Measurements from ENCODE around the gene SPOP. TPM values are rescaled to one million over a fixed set of nuclear protein-coding genes. Genes with fewer than 3 reads are reported as not detected.

Gene SPOP
- total RNA-seq, 1 experiment from 2014 or later, result 79.9 TPM

GRCh38 chr17:49699966-49700575 is 22.2 kb upstream of the SPOP start:
- Mint-ChIP-seq H3K4me1 (ENCODE audit: low read depth, unreplicated experiment) (peaks cover 6% of the 10 kb centered on the region), H3K4me3 (ENCODE audit: low read depth, unreplicated experiment) (no peak overlapping the region), H3K27me3 (ENCODE audit: unreplicated experiment) (no peaks in the 10 kb centered on the region), H3K27ac (ENCODE audit: unreplicated experiment) (no peak overlapping the region), H3K36me3 (ENCODE audit: insufficient read depth, unreplicated experiment) (peaks cover 55% of the 10 kb centered on the region), H3K9me3 (ENCODE audit: low read depth, unreplicated experiment) (no peaks in the 10 kb centered on the region)
- no peak for DNase-seq
- BruUV-seq (replicated peaks), result no TSS peak
- intact Hi-C loops (cut with micrococcal nuclease; ENCODE audit: unreplicated experiment), result loop anchor here (10.0 kb wide), 1 partner anchor 265 kb away; no protein-coding TSS in a partner anchor
- CTCF ChIA-PET, result interaction anchor here (0.6 to 1.2 kb wide), 5 partner anchors 9 to 143 kb away, joined by 3 to 4 read pairs (median 4); partner anchors contain the start of gene SPOP
- no peak for TF ChIP-seq CTCF (IDR thresholded peaks at IDR 0.05; ENCODE audit: unreplicated experiment)

- CTCF ChIA-PET, result interaction anchor here (0.8 to 3.7 kb wide), 4 partner anchors 127 to 141 kb away, joined by 3 to 26 read pairs (median 4); no protein-coding TSS in a partner anchor
- peaks cover 9% of the 10 kb centered on the region for H3K4me1 Mint-ChIP-seq (ENCODE audit: low read depth, unreplicated experiment)
- no peak for TF ChIP-seq CTCF (IDR thresholded peaks at IDR 0.05; ENCODE audit: unreplicated experiment)
Observed at GRCh38 chr17:49698005-49698404, 20.1 kb upstream of the SPOP start.

GRCh38 chr17:49696233-49696761 is 18.4 kb upstream of the SPOP start:
- no TSS peak for BruUV-seq (replicated peaks)
- H3K27ac Mint-ChIP-seq (ENCODE audit: unreplicated experiment), result no peak overlapping the region
- CTCF ChIA-PET, result interaction anchor here (1.6 to 3.7 kb wide), 3 partner anchors 11 to 129 kb away, joined by 6 to 26 read pairs (median 12); partner anchors contain the start of gene SLC35B1
- H3K36me3 Mint-ChIP-seq (ENCODE audit: insufficient read depth, unreplicated experiment), result peaks cover 26% of the 10 kb centered on the region
- H3K27me3 Mint-ChIP-seq (ENCODE audit: unreplicated experiment), result peaks cover 20% of the 10 kb centered on the region
- H3K9me3 Mint-ChIP-seq (ENCODE audit: low read depth, unreplicated experiment), result no peaks in the 10 kb centered on the region
- no peak for TF ChIP-seq CTCF (IDR thresholded peaks at IDR 0.05; ENCODE audit: unreplicated experiment)
- intact Hi-C loops (cut with micrococcal nuclease; ENCODE audit: unreplicated experiment), result loop anchor here (10.0 kb wide), 1 partner anchor 261 kb away; no protein-coding TSS in a partner anchor
- peaks cover 16% of the 10 kb centered on the region for H3K4me1 Mint-ChIP-seq (ENCODE audit: low read depth, unreplicated experiment)
- H3K4me3 Mint-ChIP-seq (ENCODE audit: low read depth, unreplicated experiment), result no peak overlapping the region
- DNase-seq, result no peak

More at GRCh38 chr17:49698005-49698404, 20.1 kb upstream of the SPOP start:
- intact Hi-C loops (cut with micrococcal nuclease; ENCODE audit: unreplicated experiment), result loop anchor here (10.0 kb wide), 1 partner anchor 263 kb away; no protein-coding TSS in a partner anchor
- DNase-seq, result no peak
- Mint-ChIP-seq H3K27ac (ENCODE audit: unreplicated experiment) (no peak overlapping the region), H3K9me3 (ENCODE audit: low read depth, unreplicated experiment) (no peaks in the 10 kb centered on the region), H3K4me3 (ENCODE audit: low read depth, unreplicated experiment) (no peak overlapping the region), H3K36me3 (ENCODE audit: insufficient read depth, unreplicated experiment) (peaks cover 39% of the 10 kb centered on the region), H3K27me3 (ENCODE audit: unreplicated experiment) (peaks cover 3% of the 10 kb centered on the region)
- BruUV-seq (replicated peaks), result no TSS peak

- intact Hi-C loops (cut with micrococcal nuclease; ENCODE audit: unreplicated experiment), result loop anchor here (1.0 to 10.0 kb wide), 2 partner anchors 127 to 261 kb away; no protein-coding TSS in a partner anchor
- no peak overlapping the region for H3K27ac Mint-ChIP-seq (ENCODE audit: unreplicated experiment)
- CTCF ChIA-PET, result interaction anchor here (1.6 to 3.7 kb wide), 3 partner anchors 12 to 128 kb away, joined by 6 to 26 read pairs (median 12); partner anchors contain the start of gene SLC35B1
- no peaks in the 10 kb centered on the region for H3K9me3 Mint-ChIP-seq (ENCODE audit: low read depth, unreplicated experiment)
- no TSS peak for BruUV-seq (replicated peaks)
- peaks cover 21% of the 10 kb centered on the region for H3K36me3 Mint-ChIP-seq (ENCODE audit: insufficient read depth, unreplicated experiment)
- peaks cover 17% of the 10 kb centered on the region for H3K4me1 Mint-ChIP-seq (ENCODE audit: low read depth, unreplicated experiment)
- no peak for DNase-seq
- H3K27me3 Mint-ChIP-seq (ENCODE audit: unreplicated experiment), result peaks cover 26% of the 10 kb centered on the region
- H3K4me3 Mint-ChIP-seq (ENCODE audit: low read depth, unreplicated experiment), result no peak overlapping the region
- TF ChIP-seq CTCF (IDR thresholded peaks at IDR 0.05; ENCODE audit: unreplicated experiment), result no peak
Observed at GRCh38 chr17:49695698-49696232, 17.9 kb upstream of the SPOP start.
